Retina (tissue), 1 donor: ENCODE results near the gene DLGAP5.

Experiments
- DNase-seq: peaks from one replicate; pipeline ENCODE4 v3.0.0-alpha.2; 2016

DLGAP5 gene

DNA sequence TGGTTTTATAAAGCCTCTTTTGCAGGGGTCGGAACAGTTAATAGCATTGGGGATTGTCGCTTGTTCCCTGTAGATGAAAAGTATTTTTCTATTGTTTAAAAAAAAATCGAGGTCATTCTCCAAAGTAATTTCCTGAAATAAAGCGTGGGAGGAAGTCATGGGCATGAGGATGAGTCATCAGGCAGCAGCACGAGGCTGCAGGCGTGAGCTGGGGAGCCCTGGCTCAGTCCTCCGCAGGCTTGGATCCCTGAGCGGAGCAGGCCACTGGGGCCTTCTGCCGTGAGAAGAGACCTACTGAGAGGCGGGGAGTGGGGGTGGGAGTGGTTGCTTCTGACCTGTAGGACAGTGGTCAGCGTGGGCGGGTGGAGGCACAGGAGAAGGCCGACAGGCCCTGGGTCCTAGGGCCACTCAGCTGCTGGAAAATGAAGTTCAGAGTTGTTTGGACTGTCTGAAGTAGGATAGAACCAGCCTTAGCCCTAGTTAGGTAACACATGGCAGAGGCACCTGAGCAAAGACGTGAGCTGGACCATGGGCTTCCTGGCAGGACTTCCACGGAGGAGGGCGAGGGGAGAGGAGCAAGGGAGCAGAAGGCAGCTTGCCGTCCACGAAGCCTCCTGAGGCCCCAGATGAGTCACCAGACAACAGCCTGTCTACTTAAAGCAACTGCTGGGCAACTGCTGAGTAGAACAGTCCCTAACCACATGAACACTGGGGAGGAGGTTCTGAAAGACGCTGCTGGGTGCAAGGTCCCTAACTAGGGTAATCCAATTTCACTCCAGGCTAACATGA is 83.4 kb downstream of the DLGAP5 start:
- no peak for DNase-seq

DNA sequence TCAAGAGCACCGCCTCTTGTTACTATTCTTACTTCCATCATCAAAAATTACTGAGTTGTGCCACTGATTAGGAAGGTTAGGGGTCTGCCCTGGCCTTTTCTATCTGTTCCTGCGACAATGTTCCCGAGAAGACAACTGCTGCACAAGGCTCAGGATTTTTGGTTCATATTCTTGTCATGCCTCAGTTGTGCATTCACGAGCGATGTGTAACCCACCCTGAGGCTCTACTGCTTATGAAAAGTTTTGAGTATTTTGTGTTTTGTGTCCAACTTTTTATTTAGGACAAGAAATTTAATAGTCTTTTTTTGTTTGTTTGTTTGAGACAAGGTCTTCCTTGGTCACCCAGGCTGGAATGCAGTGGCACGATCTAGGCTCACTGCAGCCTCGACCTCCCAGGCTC is 85.4 kb downstream of the DLGAP5 start:
- no peak for DNase-seq

GRCh38 chr14:55103971-55104954 is 87.1 kb downstream of the DLGAP5 start:
- DNase-seq, result no peak

GRCh38 chr14:55103005-55103640 is 88.3 kb downstream of the DLGAP5 start:
- no peak for DNase-seq

GRCh38 chr14:55102141-55102621 is 89.2 kb downstream of the DLGAP5 start:
- DNase-seq, result no peak

DNA sequence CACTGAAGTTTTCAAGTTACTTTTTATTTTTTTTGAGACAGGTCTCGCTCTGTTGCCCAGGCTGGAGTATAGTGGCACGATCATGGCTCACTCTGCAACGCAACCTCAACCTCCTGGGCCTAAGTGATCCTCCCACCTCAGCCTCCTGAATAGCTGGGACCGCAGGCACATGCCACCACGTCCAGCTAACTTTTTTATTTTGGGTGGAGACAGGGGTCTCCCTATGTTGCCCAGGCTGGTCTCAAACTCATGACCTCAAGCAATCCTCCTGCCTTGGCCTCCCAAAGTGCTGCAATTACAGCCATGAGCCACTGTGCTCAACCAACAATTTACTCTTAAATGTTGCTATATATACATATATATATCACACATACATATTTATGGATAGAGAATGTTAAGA is 89.7 kb downstream of the DLGAP5 start:
- DNase-seq, result no peak

DNA sequence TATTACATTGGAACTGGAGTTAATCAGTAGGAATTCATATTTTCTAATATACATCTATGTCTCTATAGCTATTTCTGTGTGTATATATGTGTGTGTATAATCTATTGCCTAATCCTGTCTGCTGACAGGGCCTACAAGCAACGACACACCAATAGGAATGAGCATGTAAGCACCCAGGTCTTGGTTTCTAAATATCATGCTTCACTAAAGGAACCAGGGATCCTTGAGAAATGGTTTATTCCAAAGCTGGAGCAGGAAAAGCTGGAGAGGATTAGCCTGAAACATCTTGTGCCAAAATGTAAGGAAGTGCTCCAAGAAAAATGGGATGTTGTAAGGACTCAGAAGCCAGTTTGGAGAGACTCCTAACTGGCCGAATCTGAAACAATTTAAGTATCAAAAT is 91.6 kb downstream of the DLGAP5 start:
- DNase-seq, result no peak

- DNase-seq, result no peak
Observed at GRCh38 chr14:55098561-55098898, 92.9 kb downstream of the DLGAP5 start.
